NCI-H460 (cell line): Measurements from ENCODE around the gene TTC22. TPM values are rescaled to one million over a fixed set of nuclear protein-coding genes. Genes with fewer than 3 reads are reported as not detected.

Experiments
- DNase-seq: peaks from one replicate; pipeline ENCODE4 v3.0.0-alpha.2; 2016; ENCODE audit warnings: low read depth; ENCODE audit errors: extremely low read depth
- total RNA-seq: library from RNA; depleted of rRNA; stranded (reverse); fragments of >200 nt; shearing (Covaris generic); gene quantifications from 2 replicates; pipeline ENCODE4 v1.2.3, GENCODE V29; 2014; rRNA removed

TTC22 gene
- total RNA-seq, 1 experiment from 2014 or later: not detected

- DNase-seq: no peak
These were observed 37.3 kb downstream of the TTC22 start for GRCh38 chr1:54763816-54764132.

GRCh38 chr1:54758678-54759348 is 42.3 kb downstream of the TTC22 start:
- DNase-seq: no peak

- no peak for DNase-seq
These were observed 43.3 kb downstream of the TTC22 start for GRCh38 chr1:54757833-54758232.

GRCh38 chr1:54754486-54755285 is 46.4 kb downstream of the TTC22 start:
- DNase-seq: no peak

GRCh38 chr1:54754045-54754444 is 47.1 kb downstream of the TTC22 start:
- DNase-seq: no peak

- no peak for DNase-seq
These were observed 49.7 kb downstream of the TTC22 start for GRCh38 chr1:54751426-54751825.

GRCh38 chr1:54750596-54750995 is 50.5 kb downstream of the TTC22 start:
- no peak for DNase-seq

- DNase-seq: no peak
These were observed 52.9 kb downstream of the TTC22 start for GRCh38 chr1:54748094-54748835.

- no peak for DNase-seq
These were observed 55.3 kb downstream of the TTC22 start for GRCh38 chr1:54745864-54746263.

GRCh38 chr1:54745274-54745673 is 55.8 kb downstream of the TTC22 start:
- no peak for DNase-seq

- no peak for DNase-seq
These were observed 56.4 kb downstream of the TTC22 start for GRCh38 chr1:54744696-54745095.

- no peak for DNase-seq
These were observed 57.5 kb downstream of the TTC22 start for GRCh38 chr1:54743416-54744226.

GRCh38 chr1:54742282-54742681 is 58.8 kb downstream of the TTC22 start:
- DNase-seq: no peak

GRCh38 chr1:54741531-54741930 is 59.6 kb downstream of the TTC22 start:
- DNase-seq: no peak

- no peak for DNase-seq
These were observed 62.9 kb downstream of the TTC22 start for GRCh38 chr1:54738244-54738643.

- no peak for DNase-seq
These were observed 64.4 kb downstream of the TTC22 start for GRCh38 chr1:54736685-54737084.

Other genes with a start within 250 kb of the TTC22 start
- gene FAM151A, start 177.8 kb downstream of the TTC22 start, total RNA-seq: not detected in 2 replicates
- not detected in 2 replicates for gene MROH7, start 159.5 kb downstream of the TTC22 start, total RNA-seq
- 20.1 and 27.1 TPM in 2 replicates for gene TTC4, start 85.5 kb downstream of the TTC22 start, total RNA-seq
- gene PARS2, start 36.8 kb downstream of the TTC22 start, total RNA-seq: 4.8 and 5.4 TPM in 2 replicates
- 5.1 and 5.4 TPM in 2 replicates for gene DHCR24, start 85.9 kb upstream of the TTC22 start, total RNA-seq
- not detected in 2 replicates for gene TMEM61, start 179.3 kb upstream of the TTC22 start, total RNA-seq
- not detected in 2 replicates for gene BSND, start 197.6 kb upstream of the TTC22 start, total RNA-seq
- not detected in 2 replicates for gene PCSK9, start 238.2 kb upstream of the TTC22 start, total RNA-seq